SK-N-SH (cell line): ENCODE data around the gene SNTG2. TPM values are rescaled to one million over a fixed set of nuclear protein-coding genes. Genes with fewer than 3 reads are reported as not detected.

Experiments used
- CTCF ChIA-PET: fragments of 300-600, 350-600 bp; formaldehyde crosslinking; extraction: SDS; loops from one replicate; lab custom pipeline; 2021; lab: Yijun Ruan, JAX
- POLR2A ChIA-PET: fragments of 350-600 bp; sonication (Branson Sonifier 250); formaldehyde crosslinking; extraction: SDS; loops from one replicate; lab custom pipeline; 2020; ENCODE audit warnings: antibody characterized with exemption, inconsistent platforms; lab: Yijun Ruan, JAX
- DNase-seq: peaks from one replicate; pipeline ENCODE4 v3.0.0; 2012
- H2AFZ ChIP-seq: fragments of 200-600 bp; sonication (generic); 2 replicates; pipeline ENCODE4 v1.8.1; 2016; ENCODE audit warnings: antibody characterized with exemption, mild to moderate bottlenecking, low read depth
- H3F3A ChIP-seq: fragments of 200-600 bp; sonication (generic); replicated peaks from 2 replicates; pipeline ENCODE3; 2016; ENCODE audit warnings: antibody characterized with exemption, mild to moderate bottlenecking; ENCODE audit not compliant: insufficient read depth
- H3K27ac ChIP-seq, 2 experiments: fragments of 200-500 bp in 1 of 2; fragments of 200-600 bp in 1 of 2; sonication (Bioruptor generic) in 1 of 2; sonication (generic), shearing (Covaris generic) in 1 of 2; 2 replicates each; pipeline versions ENCODE4 v1.5.1 to v1.6.1; 2014 to 2016; ENCODE audit warnings: low read depth in 2 of 2, inconsistent platforms in 1 of 2, low read length in 1 of 2, mild to moderate bottlenecking in 1 of 2, mixed read lengths in 1 of 2
- H3K27me3 ChIP-seq: fragments of 200-600 bp; sonication (generic), shearing (Covaris generic); 2 replicates; pipeline ENCODE4 v1.6.1; 2016; ENCODE audit warnings: mixed run types; ENCODE audit not compliant: insufficient read depth
- H3K36me3 ChIP-seq, 2 experiments: fragments of 200-500 bp in 1 of 2; fragments of 200-600 bp in 1 of 2; sonication (Bioruptor generic) in 1 of 2; sonication (generic) in 1 of 2; replicated peaks in 1 of 2; 2 replicates each; pipeline versions ENCODE3 to v1.5.1; 2014 to 2016; ENCODE audit warnings: low read length in 1 of 2, mild to moderate bottlenecking in 1 of 2; ENCODE audit not compliant: insufficient read depth in 2 of 2, control insufficient read depth in 1 of 2
- H3K4me1 ChIP-seq, 2 experiments: fragments of 200-500 bp in 1 of 2; fragments of 200-600 bp in 1 of 2; sonication (Bioruptor generic) in 1 of 2; sonication (generic), shearing (Covaris generic) in 1 of 2; 2 replicates each; pipeline versions ENCODE4 v1.5.1 to v1.6.1; 2014 to 2016; ENCODE audit warnings: low read depth in 1 of 2, low read length in 1 of 2, mixed run types in 1 of 2; ENCODE audit not compliant: insufficient read depth in 2 of 2, control insufficient read depth in 1 of 2
- H3K4me2 ChIP-seq: fragments of 200-600 bp; sonication (generic), shearing (Covaris generic); 2 replicates; pipeline ENCODE4 v1.6.1; 2017; ENCODE audit warnings: mixed run types
- H3K4me3 ChIP-seq, 2 experiments: fragments of 200-500 bp in 1 of 2; fragments of 200-600 bp in 1 of 2; sonication (Bioruptor generic) in 1 of 2; sonication (generic), shearing (Covaris generic) in 1 of 2; 2 replicates each; pipeline versions ENCODE4 v1.5.1 to v1.8.1; 2014 to 2016; ENCODE audit warnings: low read depth in 2 of 2, inconsistent platforms in 1 of 2, low read length in 1 of 2, mild to moderate bottlenecking in 1 of 2, mixed read lengths in 1 of 2, moderate library complexity in 1 of 2
- H3K79me2 ChIP-seq: fragments of 200-600 bp; sonication (generic); 2 replicates; pipeline ENCODE4 v1.8.1; 2017; ENCODE audit warnings: mild to moderate bottlenecking; ENCODE audit not compliant: insufficient read depth
- H3K9ac ChIP-seq: fragments of 200-600 bp; sonication (generic); 2 replicates; pipeline ENCODE4 v1.6.1; 2017; ENCODE audit warnings: mixed run types
- H3K9me2 ChIP-seq: fragments of 200-600 bp; sonication (generic); 2 replicates; pipeline ENCODE4 v1.6.1; 2017; ENCODE audit warnings: mixed run types
- H3K9me3 ChIP-seq: fragments of 200-600 bp; sonication (generic); 2 replicates; pipeline ENCODE4 v1.6.1; 2017; ENCODE audit warnings: mixed run types, mild to moderate bottlenecking, moderate library complexity
- H4K20me1 ChIP-seq: fragments of 200-600 bp; sonication (generic); 2 replicates; pipeline ENCODE4 v1.6.1; 2017; ENCODE audit warnings: mild to moderate bottlenecking, mixed run types; ENCODE audit not compliant: insufficient read depth
- CHD2 ChIP-seq: fragments of 150-350 bp; IDR thresholded peaks from 2 replicates; pipeline ENCODE4 v1.6.1; 2018; ENCODE audit warnings: low read length; ENCODE audit not compliant: partially characterized antibody
- FOXJ3 ChIP-seq: sonication (generic); formaldehyde crosslinking; IDR thresholded peaks from 2 replicates; pipeline ENCODE4 v1.5.1; 2020; ENCODE audit warnings: mild to moderate bottlenecking, missing genetic modification reagents
- FOXM1 ChIP-seq: IDR thresholded peaks from 2 replicates; pipeline ENCODE4 v1.4.0; 2012; ENCODE audit warnings: low read depth, mild to moderate bottlenecking
- JUND ChIP-seq: IDR thresholded peaks from 2 replicates; pipeline ENCODE4 v1.4.0; 2012
- MAX ChIP-seq: IDR thresholded peaks from 2 replicates; pipeline ENCODE4 v1.4.0; 2012; ENCODE audit warnings: low read depth
- MEF2A ChIP-seq: IDR thresholded peaks from 2 replicates; pipeline ENCODE4 v1.4.0; 2012; ENCODE audit warnings: low read depth, borderline replicate concordance
- MXI1 ChIP-seq: IDR thresholded peaks from 2 replicates; pipeline ENCODE4 v1.6.1; 2012; ENCODE audit warnings: mild to moderate bottlenecking, low read depth, low read length, improper control_type of control experiment
- NFIC ChIP-seq: IDR thresholded peaks from 2 replicates; pipeline ENCODE4 v1.4.0; 2012; ENCODE audit warnings: borderline replicate concordance
- RAD21 ChIP-seq: IDR thresholded peaks from 2 replicates; pipeline ENCODE4 v1.6.1; 2012; ENCODE audit warnings: mild to moderate bottlenecking, low read length
- RXRA ChIP-seq: IDR thresholded peaks from 2 replicates; pipeline ENCODE4 v1.4.0; 2012; ENCODE audit warnings: low read depth, mild to moderate bottlenecking, borderline replicate concordance
- SIN3A ChIP-seq: IDR thresholded peaks from 2 replicates; pipeline ENCODE4 v1.6.1; 2012; ENCODE audit warnings: low read depth, mild to moderate bottlenecking, low read length, moderate library complexity, borderline replicate concordance
- WGBS: methylation state at CpG from one replicate; pipeline ENCODE4 v1.1.6; 2017; ENCODE audit warnings: low lambda C conversion rate; 5-methylcytosine and 5-hydroxymethylcytosine counted together
- polyA plus RNA-seq, 3 experiments: library from polyadenylated mRNA; depleted of rRNA; stranded (reverse); fragments of >200 nt; gene quantifications; 2 replicates each; pipeline ENCODE4 v1.2.3, GENCODE V29; 2012
- TF ChIP-seq, protein P1 (sequence below): IDR thresholded peaks from 2 replicates; pipeline ENCODE4 v1.4.0; 2012; ENCODE audit warnings: low read depth, borderline replicate concordance
- TF ChIP-seq, protein P2 (sequence below): fragments of 150-350 bp; IDR thresholded peaks from 2 replicates; pipeline ENCODE4 v1.6.1; 2017; ENCODE audit warnings: antibody characterized with exemption, low read length, low read depth, borderline replicate concordance
- TF ChIP-seq, protein P3 (sequence below): IDR thresholded peaks from 2 replicates; pipeline ENCODE4 v1.6.1; 2012; ENCODE audit warnings: mild to moderate bottlenecking, low read depth, low read length, moderate library complexity
- TF ChIP-seq, protein P4 (sequence below): fragments of 200-600 bp; sonication (generic); IDR thresholded peaks from 2 replicates; pipeline ENCODE4 v1.6.1; 2017; ENCODE audit warnings: antibody characterized with exemption, mild to moderate bottlenecking, moderate library complexity

Gene SNTG2
- polyA plus RNA-seq, 1 of the 3 experiments (the other 2 are of a cell fraction): not detected

DNA sequence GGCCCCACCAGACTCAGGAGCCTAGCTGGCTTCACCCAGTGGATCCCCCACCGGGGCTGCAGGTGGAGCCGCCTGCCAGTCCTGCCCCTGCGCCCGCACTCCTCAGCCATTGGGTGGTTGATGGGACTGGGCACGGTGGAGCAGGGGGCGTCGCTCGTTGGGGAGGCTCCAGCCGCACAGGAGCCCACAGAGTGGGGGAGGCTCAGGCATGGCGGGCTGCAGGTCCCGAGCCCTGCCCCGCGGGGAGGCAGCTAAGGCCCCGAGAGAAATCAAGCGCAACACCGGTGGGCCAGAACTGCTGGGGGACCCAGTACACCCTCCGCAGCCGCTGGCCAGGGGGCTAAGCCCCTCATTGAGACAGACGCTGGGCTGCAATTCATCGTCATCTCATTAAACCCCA lies 184.0 kb downstream of the SNTG2 start:
- TF ChIP-seq SIN3A (no peak), MXI1 (no peak), FOXM1 (no peak), RXRA (no peak), NFIC (no peak), MEF2A (no peak), MAX (no peak), RAD21 (no peak), FOXJ3 (no peak), CHD2 (no peak), JUND (no peak)
- TF ChIP-seq, protein P1, sequence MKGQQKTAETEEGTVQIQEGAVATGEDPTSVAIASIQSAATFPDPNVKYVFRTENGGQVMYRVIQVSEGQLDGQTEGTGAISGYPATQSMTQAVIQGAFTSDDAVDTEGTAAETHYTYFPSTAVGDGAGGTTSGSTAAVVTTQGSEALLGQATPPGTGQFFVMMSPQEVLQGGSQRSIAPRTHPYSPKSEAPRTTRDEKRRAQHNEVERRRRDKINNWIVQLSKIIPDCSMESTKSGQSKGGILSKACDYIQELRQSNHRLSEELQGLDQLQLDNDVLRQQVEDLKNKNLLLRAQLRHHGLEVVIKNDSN: no peak
- TF ChIP-seq, protein P2, sequence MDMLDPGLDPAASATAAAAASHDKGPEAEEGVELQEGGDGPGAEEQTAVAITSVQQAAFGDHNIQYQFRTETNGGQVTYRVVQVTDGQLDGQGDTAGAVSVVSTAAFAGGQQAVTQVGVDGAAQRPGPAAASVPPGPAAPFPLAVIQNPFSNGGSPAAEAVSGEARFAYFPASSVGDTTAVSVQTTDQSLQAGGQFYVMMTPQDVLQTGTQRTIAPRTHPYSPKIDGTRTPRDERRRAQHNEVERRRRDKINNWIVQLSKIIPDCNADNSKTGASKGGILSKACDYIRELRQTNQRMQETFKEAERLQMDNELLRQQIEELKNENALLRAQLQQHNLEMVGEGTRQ: no peak
- TF ChIP-seq, protein P3, sequence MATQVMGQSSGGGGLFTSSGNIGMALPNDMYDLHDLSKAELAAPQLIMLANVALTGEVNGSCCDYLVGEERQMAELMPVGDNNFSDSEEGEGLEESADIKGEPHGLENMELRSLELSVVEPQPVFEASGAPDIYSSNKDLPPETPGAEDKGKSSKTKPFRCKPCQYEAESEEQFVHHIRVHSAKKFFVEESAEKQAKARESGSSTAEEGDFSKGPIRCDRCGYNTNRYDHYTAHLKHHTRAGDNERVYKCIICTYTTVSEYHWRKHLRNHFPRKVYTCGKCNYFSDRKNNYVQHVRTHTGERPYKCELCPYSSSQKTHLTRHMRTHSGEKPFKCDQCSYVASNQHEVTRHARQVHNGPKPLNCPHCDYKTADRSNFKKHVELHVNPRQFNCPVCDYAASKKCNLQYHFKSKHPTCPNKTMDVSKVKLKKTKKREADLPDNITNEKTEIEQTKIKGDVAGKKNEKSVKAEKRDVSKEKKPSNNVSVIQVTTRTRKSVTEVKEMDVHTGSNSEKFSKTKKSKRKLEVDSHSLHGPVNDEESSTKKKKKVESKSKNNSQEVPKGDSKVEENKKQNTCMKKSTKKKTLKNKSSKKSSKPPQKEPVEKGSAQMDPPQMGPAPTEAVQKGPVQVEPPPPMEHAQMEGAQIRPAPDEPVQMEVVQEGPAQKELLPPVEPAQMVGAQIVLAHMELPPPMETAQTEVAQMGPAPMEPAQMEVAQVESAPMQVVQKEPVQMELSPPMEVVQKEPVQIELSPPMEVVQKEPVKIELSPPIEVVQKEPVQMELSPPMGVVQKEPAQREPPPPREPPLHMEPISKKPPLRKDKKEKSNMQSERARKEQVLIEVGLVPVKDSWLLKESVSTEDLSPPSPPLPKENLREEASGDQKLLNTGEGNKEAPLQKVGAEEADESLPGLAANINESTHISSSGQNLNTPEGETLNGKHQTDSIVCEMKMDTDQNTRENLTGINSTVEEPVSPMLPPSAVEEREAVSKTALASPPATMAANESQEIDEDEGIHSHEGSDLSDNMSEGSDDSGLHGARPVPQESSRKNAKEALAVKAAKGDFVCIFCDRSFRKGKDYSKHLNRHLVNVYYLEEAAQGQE: no peak
- TF ChIP-seq, protein P4, sequence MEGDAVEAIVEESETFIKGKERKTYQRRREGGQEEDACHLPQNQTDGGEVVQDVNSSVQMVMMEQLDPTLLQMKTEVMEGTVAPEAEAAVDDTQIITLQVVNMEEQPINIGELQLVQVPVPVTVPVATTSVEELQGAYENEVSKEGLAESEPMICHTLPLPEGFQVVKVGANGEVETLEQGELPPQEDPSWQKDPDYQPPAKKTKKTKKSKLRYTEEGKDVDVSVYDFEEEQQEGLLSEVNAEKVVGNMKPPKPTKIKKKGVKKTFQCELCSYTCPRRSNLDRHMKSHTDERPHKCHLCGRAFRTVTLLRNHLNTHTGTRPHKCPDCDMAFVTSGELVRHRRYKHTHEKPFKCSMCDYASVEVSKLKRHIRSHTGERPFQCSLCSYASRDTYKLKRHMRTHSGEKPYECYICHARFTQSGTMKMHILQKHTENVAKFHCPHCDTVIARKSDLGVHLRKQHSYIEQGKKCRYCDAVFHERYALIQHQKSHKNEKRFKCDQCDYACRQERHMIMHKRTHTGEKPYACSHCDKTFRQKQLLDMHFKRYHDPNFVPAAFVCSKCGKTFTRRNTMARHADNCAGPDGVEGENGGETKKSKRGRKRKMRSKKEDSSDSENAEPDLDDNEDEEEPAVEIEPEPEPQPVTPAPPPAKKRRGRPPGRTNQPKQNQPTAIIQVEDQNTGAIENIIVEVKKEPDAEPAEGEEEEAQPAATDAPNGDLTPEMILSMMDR: no peak
- Histone ChIP-seq H3K36me3 (no peaks in the 10 kb centered on the region), H2AFZ (no peak overlapping the region), H3K9me3 (no peaks in the 10 kb centered on the region), H3K79me2 (no peaks in the 10 kb centered on the region), H3K27me3 (no peaks in the 10 kb centered on the region), H3K4me1 (peaks cover 0 to 8% of the 10 kb centered on the region in 2 experiments; a peak in 1 of 4 replicates), H3K4me2 (no peak overlapping the region), H3F3A (no peaks in the 10 kb centered on the region), H3K27ac (no peak overlapping the region), H3K4me3 (no peak overlapping the region), H3K9me2 (no peaks in the 10 kb centered on the region), H4K20me1 (no peaks in the 10 kb centered on the region), H3K9ac (no peak overlapping the region)
- 61% methylated on average over 12 of the region's 20 CpGs for WGBS
- no peak for DNase-seq
- ChIA-PET POLR2A (no interaction called here), CTCF (interaction anchor here (1.8 to 4.7 kb wide), 2 partner anchors 10 to 180 kb away, joined by 7 to 32 read pairs; no protein-coding TSS in a partner anchor)
